GM10266 (cell line): Measurements from ENCODE around the gene EMILIN1.

ENCODE experiments used
- DNase-seq: peaks from one replicate; pipeline ENCODE4 v3.0.0; 2012; ENCODE audit errors: extremely low spot score
- CTCF ChIP-seq: IDR thresholded peaks from 2 replicates; pipeline ENCODE4 v1.5.1; 2012; ENCODE audit warnings: mild to moderate bottlenecking, low read depth; ENCODE audit not compliant: control insufficient read depth, insufficient read depth; ENCODE audit errors: missing control alignments

EMILIN1 gene

GRCh38 chr2:27057184-27057583, 21.2 kb upstream of the EMILIN1 start:
- TF ChIP-seq CTCF, result no peak

DNA sequence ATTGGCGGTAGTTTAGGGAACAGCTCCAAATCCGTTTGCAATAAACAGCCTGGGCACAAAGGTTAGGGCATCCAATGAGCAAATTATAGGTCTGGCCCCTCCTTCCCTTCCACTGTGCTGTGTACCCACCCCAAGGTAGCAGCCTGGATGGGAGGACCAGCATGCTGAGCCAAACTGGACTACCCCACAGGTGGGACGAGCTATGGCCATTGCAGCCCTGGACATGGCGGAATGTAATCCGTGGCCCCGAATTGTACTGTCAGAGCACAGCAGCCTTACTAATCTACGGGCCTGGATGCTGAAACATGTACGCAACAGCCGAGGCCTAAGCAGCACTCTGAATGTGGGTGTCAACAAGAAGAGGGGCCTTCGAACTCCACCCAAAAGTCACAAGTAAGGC, 20.2 kb upstream of the EMILIN1 start:
- DNase-seq, result no peak
- no peak for TF ChIP-seq CTCF

More at GRCh38 chr2:27057184-27057583, 21.2 kb upstream of the EMILIN1 start:
- no peak for DNase-seq

DNA sequence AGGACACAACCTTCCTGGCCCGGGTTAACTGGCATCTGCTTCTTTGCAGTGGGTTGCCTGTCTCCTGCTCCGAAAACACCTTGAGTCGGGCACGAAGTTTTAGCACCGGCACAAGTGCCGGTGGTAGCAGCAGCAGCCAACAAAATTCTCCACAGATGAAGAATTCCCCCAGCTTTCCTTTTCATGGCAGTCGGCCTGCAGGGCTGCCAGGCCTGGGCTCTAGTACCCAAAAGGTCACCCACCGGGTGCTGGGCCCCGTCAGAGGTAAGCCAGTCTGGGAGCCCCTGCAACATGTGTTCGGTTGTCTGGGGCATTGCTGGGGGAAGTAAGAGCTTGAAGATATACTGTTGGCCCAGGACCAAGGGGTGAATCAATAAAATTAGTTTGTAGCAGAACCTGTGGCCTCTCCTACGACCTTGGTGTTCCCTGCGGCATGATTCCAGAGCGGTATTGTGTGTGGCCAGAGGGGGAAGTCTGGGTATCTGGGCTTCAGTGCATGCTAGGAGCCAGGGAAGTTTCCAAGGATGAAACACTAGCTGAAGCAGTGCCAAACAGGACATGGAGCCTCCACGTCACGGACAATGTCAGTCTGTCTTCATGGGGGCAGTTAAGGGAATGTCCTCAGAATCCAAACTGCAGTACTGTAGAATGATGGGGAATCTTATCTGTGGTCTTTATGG, 19.1 kb upstream of the EMILIN1 start:
- DNase-seq, result no peak
- no peak for TF ChIP-seq CTCF

- no peak for DNase-seq
- no peak for TF ChIP-seq CTCF
Observed at GRCh38 chr2:27060323-27060722, 18.1 kb upstream of the EMILIN1 start.

DNA sequence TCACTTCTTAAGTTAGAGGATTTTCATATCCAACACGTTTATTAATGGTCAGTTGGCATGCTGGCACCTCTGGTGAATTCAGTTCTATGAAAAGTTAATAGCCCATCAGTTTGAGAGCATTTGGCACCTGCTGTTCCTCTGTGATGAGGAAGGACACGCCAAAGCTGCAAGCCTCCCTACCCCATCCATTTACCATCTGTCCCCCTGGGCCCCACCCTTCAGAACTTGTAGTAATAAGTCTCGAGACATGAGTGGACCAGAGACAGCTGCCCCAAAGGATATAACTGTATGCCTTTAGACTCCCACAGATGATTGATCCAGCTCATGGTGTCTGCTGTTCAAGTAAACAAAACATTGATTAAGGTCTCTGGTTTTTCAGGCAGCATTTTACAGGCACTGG, 13.3 kb upstream of the EMILIN1 start:
- no peak for DNase-seq
- TF ChIP-seq CTCF, result no peak

DNA sequence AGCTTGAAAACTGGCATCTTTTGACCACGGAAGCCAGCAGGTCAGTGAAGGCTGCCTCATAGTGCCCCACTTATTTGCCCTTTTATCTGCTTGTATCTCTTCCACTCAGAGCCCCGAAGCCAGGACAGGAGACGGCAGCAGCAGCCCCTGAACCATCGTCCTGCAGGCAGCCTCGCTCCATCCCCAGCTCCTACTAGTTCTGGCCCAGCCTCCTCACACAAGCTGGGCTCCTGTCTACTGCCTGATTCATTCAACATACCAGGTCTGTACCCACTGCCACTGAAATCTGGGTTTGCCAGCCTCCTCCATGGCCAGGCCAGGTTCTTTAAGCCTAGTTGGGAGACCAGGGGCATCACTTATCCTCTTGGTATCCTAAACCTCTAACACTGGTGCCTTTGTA, 11.0 kb upstream of the EMILIN1 start:
- DNase-seq, result no peak
- TF ChIP-seq CTCF, result no peak

- DNase-seq, result no peak
- TF ChIP-seq CTCF, result no peak
Observed at GRCh38 chr2:27069436-27069835, 9.0 kb upstream of the EMILIN1 start.
